ENCODE data around the gene SORL1. TPM values are rescaled to one million over a fixed set of nuclear protein-coding genes. Genes with fewer than 3 reads are reported as not detected.
A peak's percentile ranks its signal among the peaks of the same experiment; 100 is the strongest.

Gene SORL1
- total and polyA plus RNA-seq, 2 of the 13 experiments (the other 11 are each of a cell fraction or from before 2014, with no cell fraction given), result 21.3 to 148 TPM

DNA sequence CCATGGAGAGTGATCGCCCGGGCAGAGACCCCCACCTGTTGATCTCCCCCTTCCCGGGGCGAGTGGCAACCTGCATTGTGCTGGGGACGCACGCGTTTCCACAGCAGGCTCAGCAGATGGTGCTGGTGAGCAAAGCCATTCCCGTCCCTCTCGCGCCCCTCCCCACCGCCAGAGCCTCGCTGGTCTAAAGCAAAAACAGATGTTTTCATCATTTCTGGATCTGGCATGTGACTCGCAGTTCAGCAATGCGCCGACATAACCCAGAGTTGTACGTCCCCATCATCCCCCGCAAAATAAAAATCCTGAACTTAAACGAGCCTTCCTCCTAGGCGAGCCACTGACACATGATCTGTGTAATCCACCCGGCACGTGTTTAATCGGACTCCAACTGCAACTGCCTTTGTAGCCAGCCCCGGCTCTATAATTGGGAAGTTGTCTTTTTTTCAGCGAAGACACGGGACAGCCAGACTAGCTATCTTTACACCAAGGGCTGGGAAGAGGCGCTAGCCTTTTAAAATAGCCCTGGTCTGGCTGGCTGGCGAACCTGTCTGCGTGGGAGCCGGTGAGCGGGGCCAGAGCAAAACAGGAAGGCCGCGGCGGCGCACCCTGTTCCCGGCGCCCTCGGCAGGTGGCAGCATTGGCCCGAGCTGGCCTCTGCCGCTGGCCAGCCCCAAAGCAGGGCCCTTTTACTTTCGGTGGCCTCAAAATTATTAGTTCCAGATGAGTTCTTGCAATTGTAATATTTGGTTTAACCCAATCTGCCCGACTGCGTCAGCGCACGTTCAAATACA, 203.6 kb downstream of the SORL1 start (continued):
- TF ChIP-seq ZFP36 (IDR thresholded peaks at IDR 0.05; ENCODE audit: borderline replicate concordance, low read depth, low read length, partially characterized antibody) (peak; percentile 1), PHF20 (CRISPR knock-in tag; IDR thresholded peaks at IDR 0.05) (no peak), SMC3 (IDR thresholded peaks at IDR 0.05; ENCODE audit: low read length) (peak; percentile 53), ZSCAN9 (CRISPR knock-in tag; IDR thresholded peaks at IDR 0.05; ENCODE audit: borderline replicate concordance) (no peak), REXO4 (CRISPR knock-in tag; IDR thresholded peaks at IDR 0.05; ENCODE audit: borderline replicate concordance) (no peak), CBX5 (CRISPR knock-in tag; IDR thresholded peaks at IDR 0.05; ENCODE audit: borderline replicate concordance) (no peak), NFE2L2 (IDR thresholded peaks at IDR 0.05; ENCODE audit: low read length) (no peak), ZMYM4 (CRISPR knock-in tag; IDR thresholded peaks at IDR 0.05) (peak; percentile 62), ZNF788 (CRISPR knock-in tag; IDR thresholded peaks at IDR 0.05; ENCODE audit: borderline replicate concordance) (no peak), MED1 (CRISPR knock-in tag; IDR thresholded peaks at IDR 0.05) (no peak), CC2D1A (CRISPR knock-in tag; IDR thresholded peaks at IDR 0.05) (no peak), ETV5 (CRISPR knock-in tag; IDR thresholded peaks at IDR 0.05; ENCODE audit: borderline replicate concordance) (peak; percentile 3; the same call in 1 of the 2 replicates), CHD4 (IDR thresholded peaks at IDR 0.05; ENCODE audit: borderline replicate concordance, low read length) (no peak; the same call in 1 of the 2 replicates), ZNF616 (CRISPR knock-in tag; IDR thresholded peaks at IDR 0.05; ENCODE audit: low read depth) (0 out of 2 replicates have a peak, but pooled peaks have one; percentile 43), ZNF20 (CRISPR knock-in tag; IDR thresholded peaks at IDR 0.05) (no peak), ZNF552 (CRISPR knock-in tag; IDR thresholded peaks at IDR 0.05; ENCODE audit: borderline replicate concordance) (no peak), SMAD9 (CRISPR knock-in tag; IDR thresholded peaks at IDR 0.05) (no peak), POLR2G (IDR thresholded peaks at IDR 0.05; ENCODE audit: low read depth, low read length) (0 out of 2 replicates have a peak, but pooled peaks have one; percentile 34), SALL2 (CRISPR knock-in tag; IDR thresholded peaks at IDR 0.05) (no peak), ZNF709 (CRISPR knock-in tag; IDR thresholded peaks at IDR 0.05) (peak; percentile 42), KDM4B (CRISPR knock-in tag; IDR thresholded peaks at IDR 0.05) (peak; percentile 32; the same call in 1 of the 2 replicates)
- TF ChIP-seq, protein P1, sequence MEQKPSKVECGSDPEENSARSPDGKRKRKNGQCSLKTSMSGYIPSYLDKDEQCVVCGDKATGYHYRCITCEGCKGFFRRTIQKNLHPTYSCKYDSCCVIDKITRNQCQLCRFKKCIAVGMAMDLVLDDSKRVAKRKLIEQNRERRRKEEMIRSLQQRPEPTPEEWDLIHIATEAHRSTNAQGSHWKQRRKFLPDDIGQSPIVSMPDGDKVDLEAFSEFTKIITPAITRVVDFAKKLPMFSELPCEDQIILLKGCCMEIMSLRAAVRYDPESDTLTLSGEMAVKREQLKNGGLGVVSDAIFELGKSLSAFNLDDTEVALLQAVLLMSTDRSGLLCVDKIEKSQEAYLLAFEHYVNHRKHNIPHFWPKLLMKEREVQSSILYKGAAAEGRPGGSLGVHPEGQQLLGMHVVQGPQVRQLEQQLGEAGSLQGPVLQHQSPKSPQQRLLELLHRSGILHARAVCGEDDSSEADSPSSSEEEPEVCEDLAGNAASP (CRISPR knock-in tag; IDR thresholded peaks at IDR 0.05; ENCODE audit: borderline replicate concordance), result peak; percentile 5
- TF ChIP-seq, protein P2, sequence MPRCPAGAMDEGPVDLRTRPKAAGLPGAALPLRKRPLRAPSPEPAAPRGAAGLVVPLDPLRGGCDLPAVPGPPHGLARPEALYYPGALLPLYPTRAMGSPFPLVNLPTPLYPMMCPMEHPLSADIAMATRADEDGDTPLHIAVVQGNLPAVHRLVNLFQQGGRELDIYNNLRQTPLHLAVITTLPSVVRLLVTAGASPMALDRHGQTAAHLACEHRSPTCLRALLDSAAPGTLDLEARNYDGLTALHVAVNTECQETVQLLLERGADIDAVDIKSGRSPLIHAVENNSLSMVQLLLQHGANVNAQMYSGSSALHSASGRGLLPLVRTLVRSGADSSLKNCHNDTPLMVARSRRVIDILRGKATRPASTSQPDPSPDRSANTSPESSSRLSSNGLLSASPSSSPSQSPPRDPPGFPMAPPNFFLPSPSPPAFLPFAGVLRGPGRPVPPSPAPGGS (CRISPR knock-in tag; IDR thresholded peaks at IDR 0.05), result no peak
- TF ChIP-seq, protein P3, sequence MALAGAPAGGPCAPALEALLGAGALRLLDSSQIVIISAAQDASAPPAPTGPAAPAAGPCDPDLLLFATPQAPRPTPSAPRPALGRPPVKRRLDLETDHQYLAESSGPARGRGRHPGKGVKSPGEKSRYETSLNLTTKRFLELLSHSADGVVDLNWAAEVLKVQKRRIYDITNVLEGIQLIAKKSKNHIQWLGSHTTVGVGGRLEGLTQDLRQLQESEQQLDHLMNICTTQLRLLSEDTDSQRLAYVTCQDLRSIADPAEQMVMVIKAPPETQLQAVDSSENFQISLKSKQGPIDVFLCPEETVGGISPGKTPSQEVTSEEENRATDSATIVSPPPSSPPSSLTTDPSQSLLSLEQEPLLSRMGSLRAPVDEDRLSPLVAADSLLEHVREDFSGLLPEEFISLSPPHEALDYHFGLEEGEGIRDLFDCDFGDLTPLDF (CRISPR knock-in tag; IDR thresholded peaks at IDR 0.05), result no peak

Data from HepG2 (cell line).